DMS 273 (cell line): ENCODE measurements around the gene DMP1.

Source experiments
- DNase-seq: peaks from one replicate; lab custom pipeline; 2025; ENCODE audit not compliant: unreplicated experiment; lab: John Stamatoyannopoulos, UW

The DMP1 gene, protein sequence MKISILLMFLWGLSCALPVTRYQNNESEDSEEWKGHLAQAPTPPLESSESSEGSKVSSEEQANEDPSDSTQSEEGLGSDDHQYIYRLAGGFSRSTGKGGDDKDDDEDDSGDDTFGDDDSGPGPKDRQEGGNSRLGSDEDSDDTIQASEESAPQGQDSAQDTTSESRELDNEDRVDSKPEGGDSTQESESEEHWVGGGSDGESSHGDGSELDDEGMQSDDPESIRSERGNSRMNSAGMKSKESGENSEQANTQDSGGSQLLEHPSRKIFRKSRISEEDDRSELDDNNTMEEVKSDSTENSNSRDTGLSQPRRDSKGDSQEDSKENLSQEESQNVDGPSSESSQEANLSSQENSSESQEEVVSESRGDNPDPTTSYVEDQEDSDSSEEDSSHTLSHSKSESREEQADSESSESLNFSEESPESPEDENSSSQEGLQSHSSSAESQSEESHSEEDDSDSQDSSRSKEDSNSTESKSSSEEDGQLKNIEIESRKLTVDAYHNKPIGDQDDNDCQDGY

DNA sequence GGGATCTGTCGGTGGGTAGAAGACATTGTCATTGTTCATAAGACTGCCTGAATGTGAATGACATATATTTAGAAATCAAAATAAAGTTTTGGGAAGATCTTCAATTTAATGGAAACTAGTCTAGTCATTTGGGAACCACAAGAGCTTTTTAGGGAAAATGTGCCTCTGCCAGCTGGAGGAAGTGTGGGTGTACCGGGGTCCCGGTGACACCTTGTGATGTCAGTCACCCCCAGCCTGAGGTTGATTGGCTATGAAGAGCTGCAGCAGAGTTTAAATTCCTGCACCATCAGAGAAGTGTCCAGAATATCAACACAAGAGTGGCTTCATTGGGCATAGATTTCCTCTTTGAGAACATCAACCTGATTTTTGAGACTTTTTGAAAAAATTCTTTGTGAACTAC lies at the start of gene DMP1:
Gene DMP1, plus strand, starts transcription at position 301 of the 400 bp plus-strand sequence. CDS start 6,213 bp downstream, outside the sequence.
- DNase-seq: no peak

DNA sequence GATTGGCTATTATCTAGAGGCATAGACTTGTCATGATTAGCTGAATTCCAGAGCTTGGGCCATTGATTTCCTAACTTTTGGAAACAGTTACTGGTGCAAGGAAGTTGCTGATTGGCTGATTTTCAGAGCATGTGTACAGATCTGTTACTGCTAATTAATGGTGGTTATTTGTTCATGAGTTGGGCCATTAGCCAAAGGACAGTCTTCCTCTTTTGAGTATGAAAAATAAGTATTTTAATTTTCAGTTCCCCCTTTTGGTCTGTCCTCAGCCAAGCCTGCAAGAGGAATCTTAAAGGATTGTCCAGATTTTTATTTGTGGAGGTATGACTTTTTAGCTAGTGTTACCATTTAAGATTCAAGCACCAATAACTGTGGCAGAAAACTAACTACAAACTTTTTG lies 48.7 kb upstream of the DMP1 start:
- no peak for DNase-seq

DNA sequence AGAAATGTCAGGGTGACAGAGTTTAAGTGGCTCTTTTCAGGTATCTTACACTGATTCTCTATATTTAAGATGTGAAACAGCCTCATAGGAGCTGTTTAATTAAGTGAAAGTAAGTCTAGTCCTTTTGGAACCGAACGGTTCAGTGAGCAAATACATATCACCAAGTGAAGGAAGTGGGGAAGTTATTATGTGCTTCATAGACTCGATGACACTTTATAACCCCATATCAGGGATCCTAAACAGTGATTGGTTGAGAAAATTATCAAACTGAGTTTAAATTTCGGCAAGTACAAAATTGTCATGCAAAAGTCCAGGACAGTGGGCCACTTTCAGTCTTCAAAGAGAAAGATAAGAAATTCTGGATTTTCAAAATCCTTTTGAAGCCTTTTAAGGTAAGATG lies 41.9 kb upstream of the DMP1 start, which contains the start of gene DSPP:
Gene DSPP, plus strand, starts transcription at position 301 of the 400 bp plus-strand sequence. CDS start 2,380 bp downstream, outside the sequence.
- DNase-seq: no peak

DNA sequence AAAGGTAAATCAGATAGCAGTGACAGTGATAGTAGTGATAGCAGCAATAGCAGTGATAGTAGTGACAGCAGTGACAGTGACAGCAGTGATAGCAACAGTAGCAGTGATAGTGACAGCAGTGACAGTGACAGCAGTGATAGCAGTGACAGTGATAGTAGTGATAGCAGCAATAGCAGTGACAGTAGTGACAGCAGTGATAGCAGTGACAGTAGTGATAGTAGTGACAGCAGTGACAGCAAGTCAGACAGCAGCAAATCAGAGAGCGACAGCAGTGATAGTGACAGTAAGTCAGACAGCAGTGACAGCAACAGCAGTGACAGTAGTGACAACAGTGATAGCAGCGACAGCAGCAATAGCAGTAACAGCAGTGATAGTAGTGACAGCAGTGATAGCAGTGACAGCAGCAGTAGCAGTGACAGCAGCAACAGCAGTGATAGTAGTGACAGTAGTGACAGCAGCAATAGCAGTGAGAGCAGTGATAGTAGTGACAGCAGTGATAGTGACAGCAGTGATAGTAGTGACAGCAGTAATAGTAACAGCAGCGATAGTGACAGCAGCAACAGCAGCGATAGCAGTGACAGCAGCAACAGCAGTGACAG lies 35.7 kb upstream of the DMP1 start:
- no peak for DNase-seq

DNA sequence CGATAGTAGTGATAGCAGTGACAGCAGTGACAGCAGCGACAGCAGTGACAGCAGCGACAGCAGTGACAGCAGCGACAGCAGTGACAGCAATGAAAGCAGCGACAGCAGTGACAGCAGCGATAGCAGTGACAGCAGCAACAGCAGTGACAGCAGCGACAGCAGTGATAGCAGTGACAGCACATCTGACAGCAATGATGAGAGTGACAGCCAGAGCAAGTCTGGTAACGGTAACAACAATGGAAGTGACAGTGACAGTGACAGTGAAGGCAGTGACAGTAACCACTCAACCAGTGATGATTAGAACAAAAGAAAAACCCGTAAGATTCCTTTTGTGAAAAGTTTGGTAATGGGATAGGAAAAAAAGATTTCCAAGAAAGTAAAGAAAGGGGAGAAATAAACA lies 33.8 kb upstream of the DMP1 start:
- DNase-seq: no peak

DNA sequence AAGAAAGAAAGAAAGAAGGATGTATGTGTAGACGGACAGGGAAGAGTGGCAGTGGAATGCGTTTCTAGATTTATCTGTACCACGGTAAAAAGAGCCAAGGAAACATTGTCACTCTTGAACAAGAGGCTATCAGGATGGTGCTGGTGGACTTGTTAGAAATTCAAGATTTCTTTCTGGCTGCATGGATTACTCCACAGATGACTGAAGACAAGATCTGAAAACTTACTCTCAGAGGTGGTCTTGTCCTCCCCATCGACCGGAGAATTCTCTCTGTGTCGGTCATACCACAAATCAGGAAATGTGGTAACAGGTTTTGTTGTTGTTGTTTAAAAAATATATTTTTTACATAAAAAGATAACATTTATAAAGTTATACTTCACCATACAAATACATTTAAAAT lies 30.0 kb upstream of the DMP1 start:
- DNase-seq: no peak

DNA sequence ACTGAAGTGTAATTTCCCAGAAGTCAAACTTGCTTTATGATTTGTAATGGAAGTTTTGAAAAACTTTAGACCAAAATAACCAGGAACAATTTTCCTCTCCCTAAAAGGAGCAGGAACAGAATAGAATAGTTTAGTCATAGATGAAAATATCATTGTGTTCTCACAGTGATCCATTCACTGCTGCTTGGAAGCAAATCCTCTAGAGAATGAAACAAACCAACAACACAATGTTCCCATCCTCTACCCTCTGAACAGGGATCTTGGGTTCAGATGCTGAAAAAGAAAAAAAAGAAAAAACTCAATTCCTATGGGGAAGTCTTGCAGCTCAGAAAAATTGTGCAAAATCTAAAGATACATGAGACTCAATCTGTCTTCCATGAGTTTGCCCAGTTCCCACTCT lies 29.6 kb upstream of the DMP1 start:
- no peak for DNase-seq

DNA sequence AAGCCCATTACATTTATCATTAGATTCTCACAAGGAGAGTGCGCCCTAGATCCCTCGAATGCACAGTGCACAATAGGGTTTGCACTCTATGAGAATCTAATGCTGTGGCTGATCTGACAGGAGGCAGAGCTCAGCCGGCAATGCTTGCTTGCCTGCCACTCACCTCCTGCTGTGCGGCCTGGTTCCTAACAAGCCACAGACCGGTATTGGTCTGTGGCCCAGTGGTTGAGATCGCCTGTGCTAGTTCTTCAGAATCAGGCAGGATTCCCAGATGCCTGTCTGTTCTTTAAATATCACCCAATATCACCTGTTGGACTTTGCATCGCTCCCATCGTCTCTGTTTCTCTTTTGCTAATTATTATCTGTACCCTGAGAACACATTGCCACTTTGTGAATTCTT lies 27.8 kb upstream of the DMP1 start:
- DNase-seq: no peak

DNA sequence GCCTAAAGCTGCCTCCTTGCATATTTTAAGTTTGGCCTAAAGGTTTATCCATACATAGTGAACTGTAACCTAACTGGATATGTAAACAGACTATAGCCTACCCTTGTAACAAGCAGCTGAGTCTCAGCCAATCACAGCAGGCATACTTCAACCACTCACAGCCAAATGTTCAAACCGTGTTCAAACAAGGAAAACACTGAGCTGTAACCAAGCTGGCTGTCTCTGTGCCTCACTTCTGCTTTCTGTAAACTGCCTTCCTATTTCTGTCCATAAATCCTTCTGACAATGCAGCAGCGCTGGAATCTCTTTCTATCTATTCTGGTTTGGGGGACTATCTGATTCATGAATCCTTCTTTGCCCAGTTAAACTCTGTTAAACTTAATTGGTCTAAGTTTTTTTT lies 25.4 kb upstream of the DMP1 start:
- DNase-seq: no peak

DNA sequence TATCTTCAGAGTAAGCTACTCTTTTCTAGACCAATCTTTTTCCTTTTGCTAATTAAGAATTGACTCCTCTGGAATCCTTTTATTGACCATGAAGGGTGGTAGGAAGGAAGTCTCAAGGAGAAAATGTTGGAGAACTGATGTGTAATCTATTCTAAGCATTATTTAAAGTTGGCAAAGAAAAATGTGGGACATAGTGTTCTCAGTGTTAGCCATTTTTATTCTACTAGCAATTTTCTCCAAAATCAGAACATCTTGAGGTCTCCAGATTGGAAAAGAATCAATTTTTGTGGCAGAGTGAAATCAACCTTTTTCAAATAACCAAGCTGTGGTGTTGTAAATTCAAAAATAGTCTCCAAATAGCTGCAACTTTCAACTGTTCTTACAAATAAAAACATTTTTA lies 18.4 kb upstream of the DMP1 start:
- DNase-seq: no peak

DNA sequence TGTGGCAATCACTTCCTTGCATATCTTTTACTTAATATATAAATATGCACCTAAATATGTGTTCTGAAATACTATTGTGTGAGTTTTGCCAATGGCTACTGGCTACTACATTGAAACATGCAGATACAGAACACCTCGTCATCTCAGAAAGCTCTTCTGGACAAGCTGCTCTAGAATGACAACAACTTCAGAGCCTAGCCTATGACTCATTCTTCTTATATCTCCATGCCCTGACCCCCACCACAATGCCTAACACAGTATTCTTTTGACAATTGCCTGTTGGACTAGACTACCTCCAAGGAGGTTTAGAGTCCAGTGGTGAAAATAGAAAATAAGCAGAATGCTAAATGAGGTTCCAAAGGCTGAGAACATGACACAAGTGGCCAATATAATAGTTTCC lies 17.6 kb upstream of the DMP1 start:
- no peak for DNase-seq

DNA sequence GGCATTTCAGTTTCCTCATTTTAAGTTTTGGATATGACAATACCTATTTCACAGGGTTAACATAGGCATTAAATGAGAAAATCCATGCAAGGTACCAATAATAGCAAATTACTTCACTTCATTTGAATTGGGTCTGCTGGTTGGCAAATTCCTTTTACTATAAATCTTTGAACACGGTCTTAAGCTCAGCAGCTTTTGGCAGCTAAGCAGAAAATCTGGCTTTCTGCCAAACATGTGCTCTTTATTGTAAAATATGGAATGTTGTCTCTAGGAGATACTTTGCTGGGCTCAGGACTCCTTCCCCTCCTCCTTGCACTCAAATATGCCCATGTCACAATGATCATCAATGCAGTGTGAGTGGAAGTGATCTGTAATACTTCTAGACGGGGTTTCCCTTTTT lies 16.8 kb upstream of the DMP1 start:
- DNase-seq: peak; percentile 56

DNA sequence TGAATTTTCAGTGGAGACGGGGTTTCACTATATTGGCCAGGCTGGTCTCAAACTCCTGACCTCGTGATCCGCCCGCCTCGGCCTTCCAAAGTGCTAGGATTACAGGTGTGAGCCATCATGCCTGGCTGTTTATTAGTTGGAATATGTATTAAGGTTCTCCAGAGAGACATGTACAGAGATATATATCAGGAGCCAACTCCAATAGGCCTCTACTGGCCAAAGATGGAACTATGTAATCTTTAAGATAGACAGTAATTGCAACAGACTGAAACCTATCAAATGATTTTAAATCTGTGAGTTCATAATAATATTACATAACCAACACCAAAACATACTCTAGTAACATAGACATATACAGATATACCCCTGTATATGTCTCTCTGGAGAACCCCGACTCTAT lies 5.8 kb upstream of the DMP1 start:
- no peak for DNase-seq

DNA sequence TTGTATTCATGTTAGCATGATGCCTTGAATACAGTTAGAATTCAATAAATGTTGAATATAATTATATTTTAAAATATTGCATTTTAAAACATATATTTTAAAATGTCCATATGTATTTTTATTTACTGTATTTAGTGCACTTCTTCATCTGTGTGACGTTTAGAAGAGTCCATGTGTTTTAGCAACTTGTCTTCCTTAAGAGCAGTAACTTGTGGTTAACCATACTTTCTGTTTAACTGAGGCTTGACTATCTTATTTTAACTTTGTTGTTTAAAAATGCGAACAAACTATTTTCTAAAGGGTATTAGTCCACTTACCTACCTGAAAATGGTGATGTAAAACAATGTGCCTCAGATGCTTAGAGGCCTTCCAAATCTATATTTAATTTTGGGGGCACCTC lies 858 bp downstream of the DMP1 start:
- no peak for DNase-seq

DNA sequence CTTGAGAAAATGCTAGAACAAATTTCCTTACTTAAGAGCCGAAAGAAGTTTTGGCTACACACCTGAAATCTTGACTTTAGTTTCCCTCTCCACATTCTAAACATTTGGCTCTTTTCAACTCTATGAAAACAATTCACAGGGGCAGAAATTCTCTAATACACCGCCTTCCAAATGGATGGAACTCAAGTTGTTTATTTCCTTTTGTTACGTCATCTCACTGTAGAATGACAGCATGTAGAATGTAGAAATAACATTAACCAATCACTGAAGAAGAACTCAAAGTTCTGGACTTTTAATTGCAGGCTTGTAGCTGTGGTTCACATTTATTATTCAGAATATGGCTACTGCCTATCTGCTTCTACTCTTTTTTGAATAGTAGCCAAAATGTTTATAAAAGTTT lies 1.9 kb downstream of the DMP1 start:
- no peak for DNase-seq

DNA sequence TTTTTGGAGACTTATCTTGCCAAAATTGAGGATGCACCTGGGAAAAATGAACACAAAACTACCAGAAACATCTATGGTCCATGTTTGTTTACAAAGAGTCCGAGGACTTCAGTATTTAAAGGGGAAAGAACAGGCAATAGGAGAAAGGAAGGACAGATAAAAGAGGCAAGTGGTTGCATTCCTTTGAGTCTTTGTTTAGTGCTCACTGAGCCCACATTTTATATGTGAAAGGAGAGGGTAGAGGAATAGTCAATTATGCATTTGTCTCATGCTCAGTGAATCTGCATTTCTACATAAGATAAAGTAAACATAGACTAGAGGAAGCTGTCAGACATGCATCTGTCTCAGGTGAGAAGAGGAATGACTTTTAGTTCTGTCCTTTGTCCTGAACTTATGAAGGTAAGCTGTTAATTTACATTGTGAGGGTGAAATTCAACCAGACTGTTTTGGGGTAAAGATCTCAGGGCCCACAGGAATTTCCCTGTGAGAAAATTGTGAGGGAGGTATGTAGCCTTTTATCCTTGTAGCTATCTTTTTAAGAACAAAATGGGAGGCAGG lies 4.5 kb downstream of the DMP1 start:
- no peak for DNase-seq

DNA sequence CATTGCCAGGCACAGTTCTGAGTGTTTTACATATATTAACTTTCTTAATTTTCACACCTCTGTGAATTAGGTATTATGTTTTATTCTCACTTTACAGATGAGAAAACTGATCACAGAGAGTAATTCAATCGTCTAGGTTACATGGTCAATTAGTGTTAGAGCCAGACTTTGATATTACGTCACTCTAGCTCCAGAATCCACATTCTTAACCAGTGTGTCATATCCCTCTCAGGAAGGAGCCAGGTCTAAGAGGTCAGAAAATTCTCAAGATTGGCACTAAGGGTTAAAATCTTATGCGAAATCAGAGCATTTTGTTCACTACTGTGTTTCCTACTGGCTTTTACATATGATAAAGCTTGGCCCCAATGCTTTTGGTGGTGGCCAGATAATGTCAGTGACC lies 7.4 kb downstream of the DMP1 start:
- DNase-seq: no peak

DNA sequence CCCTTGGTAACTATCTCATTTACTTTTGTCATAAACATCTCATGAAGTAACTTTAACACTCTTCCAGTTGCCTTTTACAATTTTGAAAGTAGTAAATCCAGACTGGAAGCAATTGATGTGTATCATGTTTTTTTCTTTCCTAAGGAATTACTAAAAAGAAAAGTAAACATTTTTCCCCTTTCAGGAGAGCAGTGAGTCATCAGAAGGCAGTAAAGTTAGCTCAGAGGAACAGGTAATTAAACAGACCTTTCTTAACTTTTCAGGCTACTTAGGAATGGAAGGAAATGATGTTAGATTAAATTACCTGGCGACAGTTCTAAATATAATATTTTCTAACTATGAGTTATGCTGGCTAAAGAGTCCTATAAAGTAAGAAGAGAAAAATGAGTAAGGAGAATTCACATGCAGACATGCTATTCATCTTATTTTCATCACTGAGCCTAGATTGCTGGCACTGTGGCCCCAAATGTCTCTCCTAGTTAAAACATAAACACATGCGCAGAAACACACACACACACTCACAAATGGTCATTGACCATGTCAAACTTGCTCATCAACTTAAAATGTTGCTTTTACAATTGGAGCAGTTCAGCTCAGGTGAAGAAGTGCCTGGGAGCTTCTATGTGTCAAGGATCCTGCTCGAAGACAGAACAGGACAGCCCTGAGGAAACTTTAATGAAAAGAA lies 9.3 kb downstream of the DMP1 start:
- no peak for DNase-seq

DNA sequence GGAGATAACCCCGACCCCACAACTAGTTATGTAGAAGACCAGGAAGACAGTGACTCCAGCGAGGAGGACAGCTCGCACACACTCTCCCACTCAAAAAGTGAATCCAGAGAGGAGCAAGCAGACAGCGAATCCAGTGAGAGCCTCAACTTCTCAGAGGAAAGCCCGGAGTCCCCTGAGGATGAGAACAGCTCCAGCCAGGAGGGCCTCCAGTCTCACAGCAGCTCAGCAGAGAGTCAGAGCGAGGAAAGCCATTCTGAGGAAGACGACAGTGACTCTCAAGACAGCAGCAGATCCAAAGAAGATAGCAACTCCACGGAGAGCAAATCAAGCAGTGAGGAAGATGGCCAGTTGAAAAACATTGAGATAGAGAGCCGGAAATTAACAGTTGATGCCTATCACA lies 12.8 kb downstream of the DMP1 start:
- no peak for DNase-seq

DNA sequence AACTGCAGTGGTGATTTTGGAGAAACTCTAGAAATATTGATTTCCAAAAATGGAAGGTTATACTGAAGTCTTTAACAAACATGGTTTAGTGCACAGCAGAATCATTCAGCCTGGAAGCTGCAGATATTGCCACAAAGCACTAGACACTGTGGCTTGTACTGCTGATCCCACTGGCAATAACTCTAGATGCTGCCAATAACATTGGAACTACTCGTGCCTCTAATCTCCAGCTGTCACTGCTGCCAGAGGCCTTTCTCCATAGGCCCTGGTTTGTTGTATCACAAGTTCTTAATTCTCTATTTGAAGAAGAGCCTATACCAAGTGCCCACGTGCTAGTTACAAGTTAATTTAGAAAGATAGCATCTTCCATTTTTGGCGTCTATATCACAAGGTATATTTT lies 19.3 kb downstream of the DMP1 start:
- peak; percentile 13 for DNase-seq

DNA sequence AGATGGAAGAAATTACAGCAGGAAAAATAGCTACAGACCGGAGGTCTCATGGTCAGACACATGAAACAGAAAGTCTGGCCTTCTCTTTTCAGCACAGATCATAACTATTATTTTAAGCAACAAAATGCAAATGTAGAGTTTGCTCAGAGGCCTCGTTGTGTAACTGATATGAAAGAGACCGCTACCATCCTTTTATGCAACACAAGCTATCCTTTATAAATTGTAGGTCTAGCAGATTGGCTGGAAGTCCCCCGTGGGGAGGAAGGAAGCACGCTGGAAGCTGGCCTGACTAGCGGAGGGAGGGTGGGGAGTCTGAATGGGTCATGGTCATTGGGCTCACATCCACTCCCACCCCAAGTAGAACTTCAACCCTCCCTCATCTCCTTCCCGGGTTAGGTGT lies 27.7 kb downstream of the DMP1 start:
- DNase-seq: no peak
